Panc1 (cell line): ENCODE measurements around the gene CABCOCO1. TPM values are rescaled to one million over a fixed set of nuclear protein-coding genes. Genes with fewer than 3 reads are reported as not detected.
A peak's percentile ranks its signal among the peaks of the same experiment; 100 is the strongest.

Source experiments
- ATAC-seq: fragments of 200-7000 bp; cut with Tn5 transposase; 2 replicates; pipeline ENCODE4 v1.9.1; 2020; ENCODE audit warnings: mild to moderate bottlenecking, moderate library complexity
- BruUV-seq: library from RNA; stranded (reverse); fragments of 400-500 nt; replicated peaks from 2 replicates; lab custom pipeline; 2021; lab: Mats Ljungman, UMichigan
- CTCF ChIA-PET: fragments of 300-600 bp; sonication (Branson Sonifier 250); formaldehyde crosslinking; loops from one replicate; lab custom pipeline; 2022; ENCODE audit warnings: antibody characterized with exemption; lab: Charles Lee
- POLR2A ChIA-PET: fragments of 300-600 bp; sonication (Branson Sonifier 250); formaldehyde crosslinking; loops from one replicate; lab custom pipeline; 2022; ENCODE audit warnings: antibody characterized with exemption; lab: Charles Lee
- DNase-seq: peaks from one replicate; pipeline ENCODE4 v3.0.0-alpha.2; 2010; ENCODE audit warnings: low read depth, low spot score
- H3K27ac ChIP-seq: 2 replicates; pipeline ENCODE4 v1.5.1; 2011; ENCODE audit warnings: mild to moderate bottlenecking, low read length, inconsistent platforms
- H3K27me3 ChIP-seq: fragments of 200-500 bp; sonication (Bioruptor generic); 2 replicates; pipeline ENCODE4 v1.6.0; 2014; ENCODE audit warnings: low read length, inconsistent platforms; ENCODE audit not compliant: control insufficient read depth, insufficient read depth
- H3K36me3 ChIP-seq: fragments of 200-500 bp; sonication (Bioruptor generic); 2 replicates; pipeline ENCODE4 v1.5.1; 2014; ENCODE audit warnings: inconsistent platforms, mild to moderate bottlenecking, low read length, moderate library complexity; ENCODE audit not compliant: control insufficient read depth, insufficient read depth
- H3K4me1 ChIP-seq: 2 replicates; pipeline ENCODE4 v1.5.1; 2011; ENCODE audit warnings: inconsistent platforms, mild to moderate bottlenecking, low read length, moderate library complexity; ENCODE audit not compliant: control insufficient read depth, insufficient read depth
- H3K4me3 ChIP-seq, 2 experiments: 2 replicates each; pipeline ENCODE4 v1.5.1; 2011 to 2012; ENCODE audit warnings: low read depth in 2 of 2, low read length in 2 of 2, mild to moderate bottlenecking in 2 of 2, inconsistent platforms in 1 of 2, moderate library complexity in 1 of 2
- H3K9me3 ChIP-seq: fragments of 200-500 bp; sonication (Bioruptor generic); 2 replicates; pipeline ENCODE4 v1.5.1; 2014; ENCODE audit warnings: low read depth, mild to moderate bottlenecking, inconsistent platforms, low read length, moderate library complexity; ENCODE audit not compliant: control insufficient read depth, insufficient read depth
- POLR2AphosphoS5 ChIP-seq: IDR thresholded peaks from 2 replicates; pipeline ENCODE4 v1.6.1; 2012; ENCODE audit warnings: mild to moderate bottlenecking, low read depth, low read length, moderate library complexity
- SIN3A ChIP-seq: IDR thresholded peaks from 2 replicates; pipeline ENCODE4 v1.6.1; 2012; ENCODE audit warnings: low read depth, mild to moderate bottlenecking, low read length, moderate library complexity, borderline replicate concordance; ENCODE audit not compliant: insufficient read depth
- TCF7L2 ChIP-seq: IDR thresholded peaks from 2 replicates; pipeline ENCODE4 v1.6.1; 2011; ENCODE audit warnings: mild to moderate bottlenecking, low read depth, low read length, inconsistent platforms
- in situ Hi-C: cut with HindIII; loops from 2 replicates; pipeline ENCODE4 v1.10.0; 2016; ENCODE audit warnings: low sequenced_read_pairs, low pct_unique_long_range_greater_than_20kb
- intact Hi-C: fragments of 100-400 bp; cut with micrococcal nuclease; formaldehyde crosslinking; loops from one replicate; pipeline ENCODE4 v1.10.0; 2022; ENCODE audit not compliant: unreplicated experiment
- total RNA-seq: library from RNA; stranded (reverse); gene quantifications from one replicate; pipeline ENCODE4 v1.2.1, GENCODE V29; 2021; ENCODE audit not compliant: unreplicated experiment
- TF ChIP-seq, protein P1 (sequence below): fragments of 450-650 bp; IDR thresholded peaks from 2 replicates; pipeline ENCODE4 v1.5.1; 2017; ENCODE audit warnings: mild to moderate bottlenecking
- TF ChIP-seq, protein P2 (sequence below), 2 experiments: IDR thresholded peaks; 2 replicates each; pipeline ENCODE4 v1.6.1; 2011 to 2012; ENCODE audit warnings: low read depth in 2 of 2, control low read depth in 1 of 2, low read length in 1 of 2, mild to moderate bottlenecking in 1 of 2, moderate library complexity in 1 of 2; ENCODE audit not compliant: insufficient read depth in 1 of 2

The CABCOCO1 gene
- total RNA-seq, 1 experiment from 2014 or later, result 4.0 TPM

DNA sequence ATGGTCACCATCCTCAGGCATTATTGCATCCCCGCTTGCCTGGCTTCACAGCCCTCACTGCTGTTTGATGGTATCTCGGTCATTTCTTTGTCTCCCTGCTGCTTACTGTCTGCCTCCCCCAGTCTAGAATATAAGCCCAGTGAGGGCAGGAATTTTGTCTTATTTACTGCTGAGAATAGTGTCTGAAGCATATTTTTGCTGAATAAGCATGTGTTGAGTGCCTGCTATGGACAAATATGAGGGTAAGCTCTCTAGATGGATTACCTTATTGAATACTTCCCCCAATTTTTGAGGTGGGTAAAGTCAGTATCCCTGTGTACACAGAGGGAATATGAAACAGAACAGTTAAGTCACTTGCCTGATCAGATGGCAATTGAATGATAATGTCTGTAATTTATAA, 36.5 kb upstream of the CABCOCO1 start:
- TF ChIP-seq POLR2AphosphoS5, result no peak
- TF ChIP-seq SIN3A, result no peak
- TF ChIP-seq TCF7L2, result no peak
- TF ChIP-seq, protein P1, sequence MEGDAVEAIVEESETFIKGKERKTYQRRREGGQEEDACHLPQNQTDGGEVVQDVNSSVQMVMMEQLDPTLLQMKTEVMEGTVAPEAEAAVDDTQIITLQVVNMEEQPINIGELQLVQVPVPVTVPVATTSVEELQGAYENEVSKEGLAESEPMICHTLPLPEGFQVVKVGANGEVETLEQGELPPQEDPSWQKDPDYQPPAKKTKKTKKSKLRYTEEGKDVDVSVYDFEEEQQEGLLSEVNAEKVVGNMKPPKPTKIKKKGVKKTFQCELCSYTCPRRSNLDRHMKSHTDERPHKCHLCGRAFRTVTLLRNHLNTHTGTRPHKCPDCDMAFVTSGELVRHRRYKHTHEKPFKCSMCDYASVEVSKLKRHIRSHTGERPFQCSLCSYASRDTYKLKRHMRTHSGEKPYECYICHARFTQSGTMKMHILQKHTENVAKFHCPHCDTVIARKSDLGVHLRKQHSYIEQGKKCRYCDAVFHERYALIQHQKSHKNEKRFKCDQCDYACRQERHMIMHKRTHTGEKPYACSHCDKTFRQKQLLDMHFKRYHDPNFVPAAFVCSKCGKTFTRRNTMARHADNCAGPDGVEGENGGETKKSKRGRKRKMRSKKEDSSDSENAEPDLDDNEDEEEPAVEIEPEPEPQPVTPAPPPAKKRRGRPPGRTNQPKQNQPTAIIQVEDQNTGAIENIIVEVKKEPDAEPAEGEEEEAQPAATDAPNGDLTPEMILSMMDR, result no peak
- TF ChIP-seq, protein P2, sequence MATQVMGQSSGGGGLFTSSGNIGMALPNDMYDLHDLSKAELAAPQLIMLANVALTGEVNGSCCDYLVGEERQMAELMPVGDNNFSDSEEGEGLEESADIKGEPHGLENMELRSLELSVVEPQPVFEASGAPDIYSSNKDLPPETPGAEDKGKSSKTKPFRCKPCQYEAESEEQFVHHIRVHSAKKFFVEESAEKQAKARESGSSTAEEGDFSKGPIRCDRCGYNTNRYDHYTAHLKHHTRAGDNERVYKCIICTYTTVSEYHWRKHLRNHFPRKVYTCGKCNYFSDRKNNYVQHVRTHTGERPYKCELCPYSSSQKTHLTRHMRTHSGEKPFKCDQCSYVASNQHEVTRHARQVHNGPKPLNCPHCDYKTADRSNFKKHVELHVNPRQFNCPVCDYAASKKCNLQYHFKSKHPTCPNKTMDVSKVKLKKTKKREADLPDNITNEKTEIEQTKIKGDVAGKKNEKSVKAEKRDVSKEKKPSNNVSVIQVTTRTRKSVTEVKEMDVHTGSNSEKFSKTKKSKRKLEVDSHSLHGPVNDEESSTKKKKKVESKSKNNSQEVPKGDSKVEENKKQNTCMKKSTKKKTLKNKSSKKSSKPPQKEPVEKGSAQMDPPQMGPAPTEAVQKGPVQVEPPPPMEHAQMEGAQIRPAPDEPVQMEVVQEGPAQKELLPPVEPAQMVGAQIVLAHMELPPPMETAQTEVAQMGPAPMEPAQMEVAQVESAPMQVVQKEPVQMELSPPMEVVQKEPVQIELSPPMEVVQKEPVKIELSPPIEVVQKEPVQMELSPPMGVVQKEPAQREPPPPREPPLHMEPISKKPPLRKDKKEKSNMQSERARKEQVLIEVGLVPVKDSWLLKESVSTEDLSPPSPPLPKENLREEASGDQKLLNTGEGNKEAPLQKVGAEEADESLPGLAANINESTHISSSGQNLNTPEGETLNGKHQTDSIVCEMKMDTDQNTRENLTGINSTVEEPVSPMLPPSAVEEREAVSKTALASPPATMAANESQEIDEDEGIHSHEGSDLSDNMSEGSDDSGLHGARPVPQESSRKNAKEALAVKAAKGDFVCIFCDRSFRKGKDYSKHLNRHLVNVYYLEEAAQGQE (IDR thresholded peaks at IDR 0.05; ENCODE audit: insufficient read depth in 1 of 2, low read depth in 2 of 2, low read length in 1 of 2), result no peak
- CTCF ChIA-PET, result no interaction called here
- ATAC-seq, result no peak

DNA sequence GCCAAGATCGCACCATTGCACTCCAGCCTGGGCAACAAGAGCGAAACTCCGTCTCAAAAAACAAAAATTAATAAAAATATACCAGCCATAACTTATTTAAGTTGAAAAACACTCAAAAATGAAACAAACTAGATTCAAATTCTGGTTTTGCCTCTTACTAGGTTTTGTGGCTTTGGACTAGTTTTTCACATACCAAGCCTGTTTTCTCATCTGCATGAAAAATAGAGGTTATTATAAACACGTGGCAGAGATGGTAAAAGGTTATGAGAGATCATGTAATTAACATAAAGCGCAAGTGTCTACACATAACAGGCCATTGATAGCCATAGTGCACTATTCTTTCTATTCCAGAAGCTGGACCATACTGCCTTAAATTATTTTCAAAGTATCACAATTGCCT, 35.5 kb upstream of the CABCOCO1 start:
- in situ Hi-C loops, result no loop called here
- 0 out of 2 replicates have a peak overlapping the region, but pooled peaks have one; percentile 3 for H3K27ac ChIP-seq
- intact Hi-C loops, result no loop called here

More for the DNA sequence above, 36.5 kb upstream of the CABCOCO1 start:
- intact Hi-C loops (no loop called here), in situ Hi-C loops (no loop called here)
- no peak overlapping the region for H3K4me3 ChIP-seq
- H3K4me1 ChIP-seq, result peaks cover 24% of the 10 kb centered on the region
- no peaks in the 10 kb centered on the region for H3K27me3 ChIP-seq
- no TSS peak for BruUV-seq
- no peaks in the 10 kb centered on the region for H3K36me3 ChIP-seq
- POLR2A ChIA-PET, result no interaction called here
- DNase-seq, result no peak
- H3K27ac ChIP-seq, result peak overlapping the region; percentile 60; the same call in 1 of the 2 replicates
- H3K9me3 ChIP-seq, result no peaks in the 10 kb centered on the region

More for the DNA sequence above, 35.5 kb upstream of the CABCOCO1 start:
- CTCF ChIA-PET, result no interaction called here
- TF ChIP-seq, protein P1, result no peak
- TF ChIP-seq TCF7L2 (no peak), POLR2AphosphoS5 (no peak), SIN3A (no peak)
- TF ChIP-seq, protein P2 (IDR thresholded peaks at IDR 0.05; ENCODE audit: insufficient read depth in 1 of 2, low read depth in 2 of 2, low read length in 1 of 2), result no peak
- no peak for DNase-seq
- Histone ChIP-seq H3K4me3 (no peak overlapping the region), H3K4me1 (peaks cover 24% of the 10 kb centered on the region), H3K36me3 (no peaks in the 10 kb centered on the region), H3K27me3 (no peaks in the 10 kb centered on the region), H3K9me3 (no peaks in the 10 kb centered on the region)
- no peak for ATAC-seq
- no TSS peak for BruUV-seq
- POLR2A ChIA-PET, result no interaction called here
